H9 (cell line): Measurements from ENCODE around the gene CD247. TPM values are rescaled to one million over a fixed set of nuclear protein-coding genes. Genes with fewer than 3 reads are reported as not detected.

ENCODE experiments used
- DNase-seq: peaks from one replicate; pipeline ENCODE4 v3.0.0-alpha.2; 2017
- H2AFZ ChIP-seq: one replicate; pipeline ENCODE4 v1.6.1; 2013; ENCODE audit warnings: mild to moderate bottlenecking, low read length, control low read depth, moderate library complexity
- H2AK5ac ChIP-seq: 2 replicates; pipeline ENCODE4 v1.6.1; 2013; ENCODE audit warnings: low read length, control low read depth, mixed read lengths; ENCODE audit not compliant: insufficient read length
- H2BK120ac ChIP-seq: one replicate; pipeline ENCODE4 v1.6.1; 2013; ENCODE audit warnings: low read depth, mild to moderate bottlenecking, low read length, control low read depth, inconsistent platforms; ENCODE audit not compliant: poor library complexity, severe bottlenecking
- H2BK12ac ChIP-seq: 2 replicates; pipeline ENCODE4 v1.6.1; 2013; ENCODE audit warnings: low read length, control low read depth, mixed read lengths, low read depth; ENCODE audit not compliant: insufficient read length
- H2BK15ac ChIP-seq: 2 replicates; pipeline ENCODE4 v1.6.1; 2013; ENCODE audit warnings: low read depth, low read length, control low read depth
- H2BK20ac ChIP-seq: one replicate; pipeline ENCODE4 v1.6.1; 2013; ENCODE audit warnings: low read depth, mild to moderate bottlenecking, low read length, control low read depth, inconsistent platforms; ENCODE audit not compliant: poor library complexity, severe bottlenecking
- H2BK5ac ChIP-seq: 2 replicates; pipeline ENCODE4 v1.6.1; 2013; ENCODE audit warnings: low read length, control low read depth, mixed read lengths; ENCODE audit not compliant: insufficient read length
- H3K14ac ChIP-seq: 2 replicates; pipeline ENCODE4 v1.6.1; 2013; ENCODE audit warnings: low read length, control low read depth; ENCODE audit not compliant: insufficient read depth
- H3K18ac ChIP-seq: 2 replicates; pipeline ENCODE4 v1.6.1; 2013; ENCODE audit warnings: low read depth, mild to moderate bottlenecking, mixed read lengths, low read length, control low read depth; ENCODE audit not compliant: insufficient read length
- H3K23ac ChIP-seq: 2 replicates; pipeline ENCODE4 v1.6.1; 2013; ENCODE audit warnings: low read length, control low read depth, mixed read lengths, low read depth; ENCODE audit not compliant: insufficient read length
- H3K23me2 ChIP-seq: 2 replicates; pipeline ENCODE4 v1.6.1; 2013; ENCODE audit warnings: low read depth, mild to moderate bottlenecking, mixed read lengths, low read length, control low read depth; ENCODE audit not compliant: insufficient read length, poor library complexity, severe bottlenecking
- H3K27ac ChIP-seq: 2 replicates; pipeline ENCODE4 v1.5.1; 2013; ENCODE audit warnings: low read length, control low read depth, mixed read lengths, low read depth; ENCODE audit not compliant: insufficient read length
- H3K27me3 ChIP-seq: 2 replicates; pipeline ENCODE4 v1.6.1; 2013; ENCODE audit warnings: low read length, control low read depth, inconsistent platforms; ENCODE audit not compliant: insufficient read depth
- H3K4ac ChIP-seq: 2 replicates; pipeline ENCODE4 v1.6.1; 2013; ENCODE audit warnings: low read depth, mild to moderate bottlenecking, control low read depth, inconsistent platforms, low read length, moderate library complexity
- H3K4me1 ChIP-seq: 2 replicates; pipeline ENCODE4 v1.6.1; 2013; ENCODE audit warnings: low read length, control low read depth, inconsistent platforms; ENCODE audit not compliant: insufficient read depth
- H3K4me2 ChIP-seq: 2 replicates; pipeline ENCODE4 v1.6.1; 2013; ENCODE audit warnings: low read length, control low read depth, mixed read lengths; ENCODE audit not compliant: insufficient read length, insufficient read depth
- H3K56ac ChIP-seq: 2 replicates; pipeline ENCODE4 v1.6.1; 2013; ENCODE audit warnings: low read depth, mild to moderate bottlenecking, mixed read lengths, low read length, control low read depth; ENCODE audit not compliant: insufficient read length
- H3K79me1 ChIP-seq: 2 replicates; pipeline ENCODE4 v1.6.1; 2013; ENCODE audit warnings: low read depth, mild to moderate bottlenecking, moderate library complexity, low read length, control low read depth, inconsistent platforms; ENCODE audit not compliant: insufficient read depth, poor library complexity, severe bottlenecking
- H3K79me2 ChIP-seq: 2 replicates; pipeline ENCODE4 v1.6.1; 2013; ENCODE audit warnings: low read length, control low read depth, inconsistent platforms; ENCODE audit not compliant: insufficient read depth
- H3K9ac ChIP-seq: 2 replicates; pipeline ENCODE4 v1.6.1; 2013; ENCODE audit warnings: low read length, control low read depth, mixed read lengths; ENCODE audit not compliant: insufficient read length; ENCODE audit errors: extremely low read depth
- H3K9me3 ChIP-seq: one replicate; pipeline ENCODE4 v1.6.1; 2013; ENCODE audit warnings: low read depth, low read length, inconsistent platforms; ENCODE audit not compliant: control insufficient read depth
- H3T11ph ChIP-seq: one replicate; pipeline ENCODE4 v1.6.1; 2013; ENCODE audit warnings: mild to moderate bottlenecking, low read length, control low read depth, inconsistent platforms
- H4K20me1 ChIP-seq: one replicate; pipeline ENCODE4 v1.6.1; 2013; ENCODE audit not compliant: control insufficient read depth, insufficient read length, insufficient read depth
- H4K5ac ChIP-seq: 2 replicates; pipeline ENCODE4 v1.6.1; 2013; ENCODE audit warnings: low read depth, mild to moderate bottlenecking, mixed read lengths, low read length, control low read depth; ENCODE audit not compliant: insufficient read length
- H4K8ac ChIP-seq: replicated peaks from 2 replicates; pipeline ENCODE4 v1.6.1; 2013; ENCODE audit warnings: low read length, control low read depth, mixed read lengths, low read depth; ENCODE audit not compliant: insufficient read length
- H4K91ac ChIP-seq: 2 replicates; pipeline ENCODE4 v1.6.1; 2013; ENCODE audit warnings: low read depth, mild to moderate bottlenecking, moderate library complexity, mixed read lengths, low read length, control low read depth; ENCODE audit not compliant: insufficient read length
- H3K27ac Mint-ChIP-seq, 3 experiments: 2 replicates in 2 of 3; 3 replicates in 1 of 3; pipeline ENCODE4 v1.8.0; 2020 to 2021; ENCODE audit warnings: mixed read lengths in 3 of 3, mild to moderate bottlenecking in 1 of 3, moderate library complexity in 1 of 3
- H3K27me3 Mint-ChIP-seq: 2 replicates; pipeline ENCODE4 v1.8.0; 2021; ENCODE audit warnings: low read depth, mild to moderate bottlenecking, moderate library complexity, mixed read lengths
- H3K36me3 Mint-ChIP-seq, 3 experiments: 2 replicates in 2 of 3; 3 replicates in 1 of 3; pipeline ENCODE4 v1.8.0; 2020 to 2021; ENCODE audit warnings: low read depth in 3 of 3, mixed read lengths in 3 of 3; ENCODE audit not compliant: insufficient read depth in 1 of 3
- H3K4me1 Mint-ChIP-seq, 2 experiments: 2 replicates each; pipeline ENCODE4 v1.8.0; 2020; ENCODE audit warnings: mixed read lengths in 2 of 2
- H3K4me3 Mint-ChIP-seq, 2 experiments: 2 replicates in 1 of 2; 3 replicates in 1 of 2; pipeline ENCODE4 v1.8.0; 2020 to 2021; ENCODE audit warnings: mild to moderate bottlenecking in 2 of 2, mixed read lengths in 2 of 2, moderate library complexity in 1 of 2
- H3K9me3 Mint-ChIP-seq, 2 experiments: 2 replicates in 1 of 2; 3 replicates in 1 of 2; pipeline ENCODE4 v1.8.0; 2020; ENCODE audit warnings: mild to moderate bottlenecking in 2 of 2, mixed read lengths in 2 of 2, moderate library complexity in 1 of 2
- WGBS: extraction: QIAGEN DNeasy Blood & Tissue Kit; methylation state at CpG from one replicate; pipeline ENCODE4 v1.1.7; 2013; ENCODE audit warnings: missing lambda C conversion rate, low lambda C conversion rate, mixed read lengths; ENCODE audit not compliant: insufficient read length; ENCODE audit errors: extremely low coverage; 5-methylcytosine and 5-hydroxymethylcytosine counted together
- total RNA-seq: library from RNA; stranded (reverse); gene quantifications from 2 replicates; pipeline ENCODE4 v1.2.1, GENCODE V29; 2021
- TF ChIP-seq, protein P1 (sequence below): fragments of 200-600 bp; sonication (generic); conservative IDR thresholded peaks from 3 replicates; pipeline ENCODE4 v1.8.0; 2021; ENCODE audit warnings: antibody characterized with exemption, mild to moderate bottlenecking

Gene CD247
- total RNA-seq, 1 experiment from 2014 or later = 1.2 TPM

- Histone ChIP-seq H3K23me2 (no peaks in the 10 kb centered on the region), H2AFZ (no peak overlapping the region), H3K9ac (no peak overlapping the region), H3T11ph (no peak overlapping the region), H3K14ac (no peak overlapping the region), H3K4me2 (no peak overlapping the region), H4K91ac (no peak overlapping the region), H3K79me2 (no peaks in the 10 kb centered on the region), H4K5ac (no peak overlapping the region), H3K27ac (no peak overlapping the region), H3K9me3 (no peaks in the 10 kb centered on the region), H2BK5ac (no peak overlapping the region), H3K79me1 (no peaks in the 10 kb centered on the region), H2BK120ac (no peak overlapping the region), H2BK12ac (no peak overlapping the region), H3K27me3 (no peaks in the 10 kb centered on the region), H3K4ac (no peak overlapping the region), H3K4me1 (no peaks in the 10 kb centered on the region; the same call in 1 of the 2 replicates), H3K56ac (no peak overlapping the region), H4K8ac (no peak overlapping the region), H2BK20ac (no peak overlapping the region), H2AK5ac (no peak overlapping the region), H2BK15ac (no peak overlapping the region), H4K20me1 (no peaks in the 10 kb centered on the region), H3K23ac (no peak overlapping the region), H3K18ac (no peak overlapping the region)
- Mint-ChIP-seq H3K9me3 (no peaks in the 10 kb centered on the region), H3K27me3 (peaks cover 9% of the 10 kb centered on the region), H3K36me3 (no peaks in the 10 kb centered on the region), H3K4me1 (peaks cover 3 to 9% of the 10 kb centered on the region in 2 experiments; a peak in 3 of 4 replicates), H3K27ac (no peak overlapping the region), H3K4me3 (no peak overlapping the region)
- no peak for DNase-seq
- TF ChIP-seq, protein P1, sequence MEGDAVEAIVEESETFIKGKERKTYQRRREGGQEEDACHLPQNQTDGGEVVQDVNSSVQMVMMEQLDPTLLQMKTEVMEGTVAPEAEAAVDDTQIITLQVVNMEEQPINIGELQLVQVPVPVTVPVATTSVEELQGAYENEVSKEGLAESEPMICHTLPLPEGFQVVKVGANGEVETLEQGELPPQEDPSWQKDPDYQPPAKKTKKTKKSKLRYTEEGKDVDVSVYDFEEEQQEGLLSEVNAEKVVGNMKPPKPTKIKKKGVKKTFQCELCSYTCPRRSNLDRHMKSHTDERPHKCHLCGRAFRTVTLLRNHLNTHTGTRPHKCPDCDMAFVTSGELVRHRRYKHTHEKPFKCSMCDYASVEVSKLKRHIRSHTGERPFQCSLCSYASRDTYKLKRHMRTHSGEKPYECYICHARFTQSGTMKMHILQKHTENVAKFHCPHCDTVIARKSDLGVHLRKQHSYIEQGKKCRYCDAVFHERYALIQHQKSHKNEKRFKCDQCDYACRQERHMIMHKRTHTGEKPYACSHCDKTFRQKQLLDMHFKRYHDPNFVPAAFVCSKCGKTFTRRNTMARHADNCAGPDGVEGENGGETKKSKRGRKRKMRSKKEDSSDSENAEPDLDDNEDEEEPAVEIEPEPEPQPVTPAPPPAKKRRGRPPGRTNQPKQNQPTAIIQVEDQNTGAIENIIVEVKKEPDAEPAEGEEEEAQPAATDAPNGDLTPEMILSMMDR = no peak
- WGBS = no CpG with 5 or more reads among the region's 3 CpGs
These were observed 71.4 kb downstream of the CD247 start for GRCh38 chr1:167446966-167447365.
